Gastrocnemius medialis (tissue), 4 donors: ENCODE data around the gene TMCC2. TPM values are rescaled to one million over a fixed set of nuclear protein-coding genes. Genes with fewer than 3 reads are reported as not detected.
A peak's percentile ranks its signal among the peaks of the same experiment; 100 is the strongest.
"Not testable (repeated sequence)": the region's sequence is repeated elsewhere in the genome, so short reads cannot be mapped to it uniquely, and the experiment has no call there.

Experiments used
- ATAC-seq, 2 donors: fragments of 150-250 bp; one replicate each; pipeline ENCODE4 v1.9.1; 2016
- DNase-seq, 2 donors: peaks; one replicate each; pipeline ENCODE4 v3.0.0-alpha.2; 2019
- H3K27ac ChIP-seq, 4 donors: fragments of 200-600 bp; sonication (generic); 1 replicate in 1 of 4; 2 replicates in 3 of 4; pipeline ENCODE4 v1.5.1; 2016 to 2018; ENCODE audit warnings: mild to moderate bottlenecking in 2 of 4, moderate library complexity in 1 of 4
- H3K27me3 ChIP-seq, 3 donors: fragments of 200-600 bp; sonication (generic) in 2 of 3; 1 replicate in 1 of 3; 2 replicates in 2 of 3; pipeline versions ENCODE4 v1.5.1 to v1.6.0; 2016 to 2019; ENCODE audit warnings: mild to moderate bottlenecking in 1 of 3, moderate library complexity in 1 of 3
- H3K36me3 ChIP-seq, 2 donors: fragments of 200-600 bp; sonication (generic) in 1 of 2; one replicate each; pipeline ENCODE4 v1.5.1; 2017 to 2018
- H3K4me1 ChIP-seq, 2 donors: fragments of 200-600 bp; sonication (generic) in 1 of 2; one replicate each; pipeline ENCODE4 v1.5.1; 2016 to 2017; ENCODE audit warnings: mild to moderate bottlenecking in 2 of 2
- H3K4me3 ChIP-seq, 4 donors: fragments of 200-600 bp; sonication (generic) in 3 of 4; 1 replicate in 1 of 4; 2 replicates in 3 of 4; pipeline ENCODE4 v1.5.1; 2016 to 2019; ENCODE audit warnings: mild to moderate bottlenecking in 2 of 4
- H3K9me3 ChIP-seq, 3 donors: fragments of 200-600 bp; sonication (generic) in 2 of 3; 1 replicate in 1 of 3; 2 replicates in 2 of 3; pipeline ENCODE4 v1.5.1; 2016 to 2019
- CTCF ChIP-seq, 5 experiments: fragments of 450-650 bp in 3 of 5; fragments of 200-600 bp in 2 of 5; sonication (generic) in 2 of 5; IDR thresholded peaks in 4 of 5; conservative IDR thresholded peaks in 1 of 5; 1 replicate in 4 of 5; 2 replicates in 1 of 5; pipeline ENCODE4 v1.5.1; 2016 to 2019; ENCODE audit warnings: antibody characterized with exemption in 5 of 5, mild to moderate bottlenecking in 3 of 5, moderate library complexity in 3 of 5
- POLR2A ChIP-seq, 2 donors: fragments of 450-650 bp; IDR thresholded peaks; one replicate each; pipeline ENCODE4 v1.6.1; 2017; ENCODE audit warnings: antibody characterized with exemption in 2 of 2, mild to moderate bottlenecking in 2 of 2, moderate library complexity in 2 of 2
- in situ Hi-C, 4 donors: fragments of 200-750 bp; cut with MboI; loops; one replicate each; pipeline versions ENCODE4 v1.15.0 to v1.8.0; 2017; ENCODE audit warnings: low sequenced_read_pairs in 4 of 4
- intact Hi-C: fragments of 100-400 bp; cut with DNase I; formaldehyde crosslinking; loops from one replicate; pipeline ENCODE4 v1.15.1; 2023; ENCODE audit warnings: low total_unique reads
- total RNA-seq, 4 donors: library from RNA; depleted of rRNA; stranded (reverse); fragments of >200 nt; gene quantifications; one replicate each; pipeline versions ENCODE4 v1.1.0 to v1.2.3, GENCODE V29; 2016

TMCC2 gene
- total RNA-seq, 4 donors from 2014 or later = 1.1 to 7.6 (median 5.6) TPM

- in situ Hi-C loops = no loop called here
- H3K36me3 ChIP-seq = no peaks in the 10 kb centered on the region
- H3K27ac ChIP-seq = peak overlapping the region; percentile 75 to 91 (median 84)
- no peaks in the 10 kb centered on the region for H3K9me3 ChIP-seq
- DNase-seq (no peak), ATAC-seq (no peak)
- peaks cover 48 to 53% of the 10 kb centered on the region in 2 donors for H3K4me1 ChIP-seq
- intact Hi-C loops = no loop called here
- peak overlapping the region in 1 of 4 donors; percentile 67 for H3K4me3 ChIP-seq
- no peaks in the 10 kb centered on the region for H3K27me3 ChIP-seq
- TF ChIP-seq CTCF (IDR thresholded peaks at IDR 0.05 in 4 of 5, conservative IDR thresholded peaks at IDR 0.05 in 1 of 5) = no peak
- no peak for TF ChIP-seq POLR2A (IDR thresholded peaks at IDR 0.05)
These were observed 3.2 kb downstream of the TMCC2 start for GRCh38 chr1:205230982-205231381.

GRCh38 chr1:205232127-205232820 is 4.5 kb downstream of the TMCC2 start:
- H3K27me3 ChIP-seq = no peaks in the 10 kb centered on the region
- H3K4me3 ChIP-seq = no peak overlapping the region
- H3K4me1 ChIP-seq = peaks cover 52 to 58% of the 10 kb centered on the region in 2 donors
- peak overlapping the region; percentile 75 to 91 (median 84) for H3K27ac ChIP-seq
- intact Hi-C loops (no loop called here), in situ Hi-C loops (no loop called here)
- DNase-seq = no peak
- ATAC-seq = no peak
- H3K36me3 ChIP-seq = no peaks in the 10 kb centered on the region
- H3K9me3 ChIP-seq = no peaks in the 10 kb centered on the region
- no peak for TF ChIP-seq POLR2A (IDR thresholded peaks at IDR 0.05)
- no peak for TF ChIP-seq CTCF (IDR thresholded peaks at IDR 0.05 in 4 of 5, conservative IDR thresholded peaks at IDR 0.05 in 1 of 5)

GRCh38 chr1:205232945-205233397 is 5.2 kb downstream of the TMCC2 start:
- intact Hi-C loops = no loop called here
- in situ Hi-C loops = no loop called here
- ATAC-seq (no peak), DNase-seq (no peak)
- TF ChIP-seq CTCF (IDR thresholded peaks at IDR 0.05 in 4 of 5, conservative IDR thresholded peaks at IDR 0.05 in 1 of 5) (no peak), POLR2A (IDR thresholded peaks at IDR 0.05) (no peak)
- H3K4me3 ChIP-seq = no peak overlapping the region
- no peaks in the 10 kb centered on the region for H3K27me3 ChIP-seq
- no peaks in the 10 kb centered on the region for H3K36me3 ChIP-seq
- H3K27ac ChIP-seq = peak overlapping the region in 2 of 4 donors; percentile 82 to 86
- H3K4me1 ChIP-seq = peaks cover 56 to 64% of the 10 kb centered on the region in 2 donors
- no peaks in the 10 kb centered on the region for H3K9me3 ChIP-seq

- Histone ChIP-seq H3K27ac (peak overlapping the region in 3 of 4 donors; percentile 71 to 86 (median 82)), H3K4me1 (peaks cover 60 to 74% of the 10 kb centered on the region in 2 donors)
- H3K36me3 ChIP-seq, intact Hi-C loops, in situ Hi-C loops, ATAC-seq, H3K9me3 ChIP-seq, DNase-seq, H3K27me3 ChIP-seq, H3K4me3 ChIP-seq: not testable (repeated sequence)
These were observed 6.2 kb downstream of the TMCC2 start for GRCh38 chr1:205233986-205234385.

- ATAC-seq (peak; percentile 64 to 68), DNase-seq (no peak)
- Histone ChIP-seq H3K36me3 (no peaks in the 10 kb centered on the region), H3K27me3 (no peaks in the 10 kb centered on the region), H3K27ac (peak overlapping the region; percentile 71 to 86 (median 82)), H3K9me3 (no peaks in the 10 kb centered on the region), H3K4me3 (no peak overlapping the region), H3K4me1 (peaks cover 66 to 83% of the 10 kb centered on the region in 2 donors)
- intact Hi-C loops = loop anchor here (2.0 kb wide), 1 partner anchor 15 kb away; no protein-coding TSS in a partner anchor
- in situ Hi-C loops = no loop called here
- TF ChIP-seq CTCF (IDR thresholded peaks at IDR 0.05 in 4 of 5, conservative IDR thresholded peaks at IDR 0.05 in 1 of 5) (peak in 1 of 5 experiments; percentile 20), POLR2A (IDR thresholded peaks at IDR 0.05) (no peak)
These were observed 8.2 kb downstream of the TMCC2 start for GRCh38 chr1:205235951-205236350.
